Measurements from ENCODE around the gene RPL21.

DNA sequence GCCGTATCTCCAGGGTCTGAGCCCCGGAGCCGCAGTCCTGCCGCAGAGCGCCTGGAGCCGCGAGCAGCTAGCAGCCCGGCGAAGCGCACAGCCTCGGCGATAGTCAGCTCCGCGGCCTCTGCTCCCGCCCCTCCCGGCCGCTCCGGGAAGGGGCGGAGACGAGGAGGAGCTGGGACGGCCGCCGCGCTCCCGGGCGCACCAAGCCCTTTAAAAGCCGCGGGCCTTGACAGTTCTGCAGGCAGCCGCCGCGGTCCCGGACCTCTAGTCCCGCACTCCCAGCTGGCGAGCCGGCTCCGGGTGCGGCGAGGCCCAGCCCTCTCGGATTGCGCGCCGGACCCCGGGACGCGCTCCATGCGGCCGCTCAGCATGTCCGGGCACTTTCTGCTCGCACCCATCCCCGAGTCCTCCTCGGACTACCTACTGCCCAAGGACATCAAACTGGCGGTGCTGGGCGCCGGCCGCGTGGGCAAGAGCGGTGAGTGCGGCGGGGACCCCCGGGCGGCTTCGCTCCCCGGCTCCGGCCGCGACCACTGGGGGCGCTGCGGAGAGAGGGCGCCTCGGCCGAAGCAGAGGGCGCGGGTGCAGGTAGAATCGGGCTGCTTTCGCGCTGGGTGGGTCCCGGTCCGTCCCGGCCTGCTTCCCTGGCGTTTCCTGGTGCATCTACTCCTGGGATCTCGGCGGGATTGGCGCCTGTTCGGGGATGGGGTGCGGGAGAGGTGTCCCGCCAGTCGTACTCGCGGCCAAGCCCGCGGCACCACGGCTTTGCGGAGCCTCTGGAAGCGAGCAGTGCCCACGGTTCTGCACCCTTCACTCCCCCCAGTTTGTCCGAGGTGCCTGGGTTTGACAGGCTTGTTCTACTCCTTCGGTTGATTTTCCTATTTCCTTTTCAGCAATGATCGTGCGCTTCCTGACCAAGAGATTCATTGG lies 19.5 kb downstream of the RPL21 start, which contains the start of gene RASL11A:
- peak; percentile 53 to 82 (median 77) for TF ChIP-seq CTCF (optimal IDR thresholded peaks at IDR 0.05 in 1 of 3, IDR thresholded peaks at IDR 0.05 in 1 of 3, conservative IDR thresholded peaks at IDR 0.05 in 1 of 3; ENCODE audit: extremely low read depth in 1 of 3, insufficient read depth in 2 of 3, low read length in 3 of 3)
- no peak for TF ChIP-seq EZH2 (IDR thresholded peaks at IDR 0.05; ENCODE audit: low read length)
